RWPE1 (cell line): Measurements from ENCODE around the gene AFMID.
"Not testable (repeated sequence)": the region's sequence is repeated elsewhere in the genome, so short reads cannot be mapped to it uniquely, and the experiment has no call there.

Experiments
- CTCF ChIA-PET: fragments of 350-600 bp; sonication (Branson Sonifier 250); formaldehyde crosslinking; extraction: SDS; loops from one replicate; lab custom pipeline; 2021; lab: Yijun Ruan, JAX
- POLR2A ChIA-PET: fragments of 400-600 bp; formaldehyde crosslinking; extraction: SDS; loops from one replicate; lab custom pipeline; 2020; ENCODE audit warnings: antibody characterized with exemption; ENCODE audit not compliant: low non-redundant PET; lab: Yijun Ruan, JAX
- DNase-seq: peaks from one replicate; pipeline ENCODE4 v3.0.0; 2012; ENCODE audit warnings: low spot score
- H3K27ac ChIP-seq: fragments of 450-650 bp; 2 replicates; pipeline ENCODE4 v1.5.1; 2017
- CTCF ChIP-seq: fragments of 450-650 bp; conservative IDR thresholded peaks from 2 replicates; pipeline ENCODE4 v1.5.1; 2017; ENCODE audit warnings: low read depth, mild to moderate bottlenecking

Gene AFMID

GRCh38 chr17:78230996-78231935, 44.1 kb downstream of the AFMID start, which contains the start of gene TMEM235:
Gene TMEM235, plus strand, starts transcription at chr17:78231631. Its CDS starts 393 bp downstream, at chr17:78232024.
- ChIA-PET CTCF (interaction anchor here (0.6 kb wide), 1 partner anchor 20 kb away, joined by 3 read pairs; no protein-coding TSS in a partner anchor), POLR2A (no interaction called here)
- DNase-seq = no peak
- TF ChIP-seq CTCF = no peak
- H3K27ac ChIP-seq = no peak within 1 kb of the TSS

GRCh38 chr17:78231991-78232858, 45.1 kb downstream of the AFMID start:
- CTCF ChIA-PET = interaction anchor here (0.6 to 1.0 kb wide), 2 partner anchors 18 to 19 kb away, joined by 3 read pairs; no protein-coding TSS in a partner anchor

GRCh38 chr17:78232859-78233173, 45.7 kb downstream of the AFMID start:
- DNase-seq = no peak
- POLR2A ChIA-PET = no interaction called here
- CTCF ChIA-PET = interaction anchor here (0.6 to 1.0 kb wide), 2 partner anchors 18 to 214 kb away, joined by 3 to 6 read pairs; no protein-coding TSS in a partner anchor
- H3K27ac ChIP-seq = no peak overlapping the region
- no peak for TF ChIP-seq CTCF

More at GRCh38 chr17:78231991-78232858, 45.1 kb downstream of the AFMID start:
- no peak overlapping the region for H3K27ac ChIP-seq
- no peak for DNase-seq
- TF ChIP-seq CTCF = no peak
- POLR2A ChIA-PET = no interaction called here

GRCh38 chr17:78233678-78234077, 46.5 kb downstream of the AFMID start:
- no peak for DNase-seq
- ChIA-PET CTCF (interaction anchor here (0.6 kb wide), 1 partner anchor 215 kb away, joined by 6 read pairs; no protein-coding TSS in a partner anchor), POLR2A (no interaction called here)
- H3K27ac ChIP-seq = no peak overlapping the region
- TF ChIP-seq CTCF = no peak

GRCh38 chr17:78234261-78234865, 47.2 kb downstream of the AFMID start:
- DNase-seq = no peak
- ChIA-PET CTCF (interaction anchor here (0.6 to 0.8 kb wide), 3 partner anchors 17 to 451 kb away, joined by 3 to 4 read pairs (median 3); no protein-coding TSS in a partner anchor), POLR2A (no interaction called here)

GRCh38 chr17:78235022-78235421, 47.9 kb downstream of the AFMID start:
- H3K27ac ChIP-seq, POLR2A ChIA-PET, DNase-seq: not testable (repeated sequence)
- CTCF ChIA-PET = interaction anchor here (0.6 to 1.3 kb wide), 2 partner anchors 15 to 60 kb away, joined by 3 read pairs; no protein-coding TSS in a partner anchor

More at GRCh38 chr17:78234261-78234865, 47.2 kb downstream of the AFMID start:
- no peak overlapping the region for H3K27ac ChIP-seq
- no peak for TF ChIP-seq CTCF
